Breast epithelium (tissue), 3 donors: ENCODE results near the gene ALKBH6.

ENCODE experiments used
- CTCF ChIP-seq, 3 donors: fragments of 450-650 bp; IDR thresholded peaks; one replicate each; pipeline ENCODE4 v1.5.1; 2016 to 2017; ENCODE audit warnings: antibody characterized with exemption in 3 of 3, mild to moderate bottlenecking in 3 of 3, moderate library complexity in 3 of 3
- POLR2A ChIP-seq: fragments of 450-650 bp; IDR thresholded peaks from one replicate; pipeline ENCODE4 v1.6.1; 2016; ENCODE audit warnings: antibody characterized with exemption, mild to moderate bottlenecking, moderate library complexity

- no peak for TF ChIP-seq POLR2A
- no peak for TF ChIP-seq CTCF (IDR thresholded peaks at IDR 0.05)
These were observed 5.2 kb upstream of the ALKBH6 start for GRCh38 chr19:36019061-36019670.
